C4-2B (cell line): ENCODE data around the gene TMEM184A.

ENCODE experiments used
- CTCF ChIP-seq: fragments of 450-650 bp; conservative IDR thresholded peaks from 2 replicates; pipeline ENCODE4 v1.5.1; 2017; ENCODE audit warnings: mild to moderate bottlenecking
- ZFX ChIP-seq: fragments of 450-650 bp; IDR thresholded peaks from 2 replicates; pipeline ENCODE4 v1.6.1; 2017

- TF ChIP-seq CTCF: no peak
- TF ChIP-seq ZFX: no peak
These were observed 46.0 kb upstream of the TMEM184A start for GRCh38 chr7:1601956-1602355.
